ENCODE results near the gene MAPK6. TPM values are rescaled to one million over a fixed set of nuclear protein-coding genes. Genes with fewer than 3 reads are reported as not detected.
"Not testable (repeated sequence)": the region's sequence is repeated elsewhere in the genome, so short reads cannot be mapped to it uniquely, and the experiment has no call there.

Gene MAPK6
- total and polyA plus RNA-seq, 2 of the 8 experiments (the other 6 are each of a cell fraction or from before 2014, with no cell fraction given): 22.6 to 108 TPM

- no peak for TF ChIP-seq MAX (IDR thresholded peaks at IDR 0.05)
Observed at GRCh38 chr15:52082197-52083036, 63.4 kb downstream of the MAPK6 start (continued).

GRCh38 chr15:52083037-52083359 lies 64.0 kb downstream of the MAPK6 start:
- CTCF ChIA-PET (ENCODE audit: partially characterized antibody): interaction anchor here (0.7 to 1.6 kb wide), 11 partner anchors 9 to 1048 kb away, joined by 3 to 6 read pairs (median 4); no protein-coding TSS in a partner anchor
- POLR2A ChIA-PET (ENCODE audit: partially characterized antibody): interaction anchor here (1.0 kb wide), 2 partner anchors 31 to 62 kb away, joined by 3 to 4 read pairs; no protein-coding TSS in a partner anchor
- H3K4me1 ChIP-seq (replicated peaks in 1 of 4; ENCODE audit: control insufficient read depth in 3 of 4, insufficient read depth in 4 of 4, low read length in 3 of 4): not testable (repeated sequence)

More at GRCh38 chr15:52083037-52083359, 64.0 kb downstream of the MAPK6 start:
- H3K23me2 ChIP-seq (ENCODE audit: low read depth, low read length); DNase-seq (ENCODE audit: low read depth in 1 of 2, low spot score in 2 of 2); H3K79me2 ChIP-seq (ENCODE audit: control insufficient read depth in 1 of 2, insufficient read depth in 2 of 2, low read length in 2 of 2); H2AFZ ChIP-seq (ENCODE audit: low read length); H3K36me3 ChIP-seq (ENCODE audit: control insufficient read depth in 2 of 4, insufficient read depth in 4 of 4, low read length in 3 of 4); H3K4me2 ChIP-seq (ENCODE audit: insufficient read depth in 1 of 2, low read depth in 2 of 2, low read length in 2 of 2); H2BK15ac ChIP-seq (ENCODE audit: low read length); H3K18ac ChIP-seq (ENCODE audit: extremely low read depth, low read length); H3K9me3 ChIP-seq (ENCODE audit: insufficient read depth in 2 of 2, low read depth in 1 of 2, low read length in 1 of 2); H2AK5ac ChIP-seq (ENCODE audit: low read depth, low read length); H3K23ac ChIP-seq (ENCODE audit: insufficient read length); H3K27ac ChIP-seq (ENCODE audit: low read depth, low read length); H3K4ac ChIP-seq (replicated peaks; ENCODE audit: insufficient read length, low read depth, low read length); H4K20me1 ChIP-seq (replicated peaks in 1 of 2; ENCODE audit: control insufficient read depth in 1 of 2, insufficient read depth in 2 of 2, low read length in 2 of 2); H3K27me3 ChIP-seq (replicated peaks in 1 of 4; ENCODE audit: control insufficient read depth in 3 of 4, extremely low read depth in 1 of 4, insufficient read depth in 3 of 4, low read length in 3 of 4); FAIRE-seq; H3K56ac ChIP-seq (replicated peaks; ENCODE audit: insufficient read length, low read depth, low read length); H3K9ac ChIP-seq (replicated peaks in 1 of 4; ENCODE audit: extremely low read depth in 1 of 4, low read depth in 3 of 4, low read length in 3 of 4); H2BK5ac ChIP-seq (ENCODE audit: low read depth, low read length); H2BK120ac ChIP-seq (replicated peaks; ENCODE audit: low read depth, low read length); H3K14ac ChIP-seq (ENCODE audit: insufficient read length); H3K4me3 ChIP-seq (ENCODE audit: extremely low read depth in 1 of 4, insufficient read depth in 2 of 4, low read depth in 3 of 4, low read length in 4 of 4); H3K79me1 ChIP-seq (ENCODE audit: low read depth, low read length); H2BK20ac ChIP-seq (ENCODE audit: low read length); H4K91ac ChIP-seq (replicated peaks; ENCODE audit: insufficient read length, low read length); H2BK12ac ChIP-seq (ENCODE audit: low read depth, low read length); H4K5ac ChIP-seq (ENCODE audit: insufficient read length, low read depth, low read length); H4K8ac ChIP-seq (ENCODE audit: extremely low read depth, insufficient read depth, low read length): not testable (repeated sequence)
- WGBS, 2 experiments (ENCODE audit: extremely low coverage in 1 of 2, insufficient coverage in 1 of 2, insufficient read length in 1 of 2, insufficient replicate concordance in 2 of 2, low coverage in 1 of 2, low lambda C conversion rate in 2 of 2, missing lambda C conversion rate in 1 of 2): 82% methylated on average over 1 of the region's 1 CpG; no CpG with 5 or more reads in 1 of the 2 experiments

All from H1 (cell line).